HG03571 (cell line): ENCODE results near the gene NOP16.
A peak's percentile ranks its signal among the peaks of the same experiment; 100 is the strongest.

ENCODE experiments used
- ATAC-seq: cut with Tn5 transposase; IDR thresholded peaks from one replicate; pipeline ENCODE4 v1.9.1; 2021; ENCODE audit not compliant: unreplicated experiment

NOP16 gene

GRCh38 chr5:176388444-176389134 is at the start of gene NOP16, which contains the start of gene HIGD2A:
Gene NOP16, minus strand, starts transcription at chr5:176388598. Its CDS starts 59 bp downstream, at chr5:176388539.
Gene HIGD2A, plus strand, starts transcription at chr5:176388751. Its CDS starts 69 bp downstream, at chr5:176388820.
- ATAC-seq: peak; percentile 88

- ATAC-seq: no peak
These were observed 48.3 kb upstream of the NOP16 start for GRCh38 chr5:176436656-176437055.

GRCh38 chr5:176432707-176433106 is 44.3 kb upstream of the NOP16 start:
- ATAC-seq: no peak

- ATAC-seq: no peak
These were observed 41.6 kb upstream of the NOP16 start for GRCh38 chr5:176429972-176430371.

GRCh38 chr5:176427971-176428370 is 39.6 kb upstream of the NOP16 start:
- ATAC-seq: no peak

GRCh38 chr5:176426876-176427275 is 38.5 kb upstream of the NOP16 start:
- no peak for ATAC-seq

- ATAC-seq: no peak
These were observed 37.4 kb upstream of the NOP16 start for GRCh38 chr5:176425791-176426190.

GRCh38 chr5:176425138-176425537 is 36.7 kb upstream of the NOP16 start:
- ATAC-seq: no peak

- no peak for ATAC-seq
These were observed 35.8 kb upstream of the NOP16 start for GRCh38 chr5:176424181-176424580.

- ATAC-seq: no peak
These were observed 32.7 kb upstream of the NOP16 start for GRCh38 chr5:176420972-176421544.

GRCh38 chr5:176420086-176420485 is 31.7 kb upstream of the NOP16 start:
- no peak for ATAC-seq

GRCh38 chr5:176418251-176418650 is 29.9 kb upstream of the NOP16 start:
- ATAC-seq: no peak

GRCh38 chr5:176416965-176417364 is 28.6 kb upstream of the NOP16 start:
- ATAC-seq: no peak

GRCh38 chr5:176415952-176416924 is 27.8 kb upstream of the NOP16 start, which contains the start of gene CLTB:
Gene CLTB, minus strand, starts transcription at chr5:176416539. Its CDS starts 176 bp downstream, at chr5:176416363.
- ATAC-seq: peak; percentile 93

- ATAC-seq: no peak
These were observed 27.0 kb upstream of the NOP16 start for GRCh38 chr5:176415240-176415951.

- no peak for ATAC-seq
These were observed 26.3 kb upstream of the NOP16 start for GRCh38 chr5:176414704-176415103.

- ATAC-seq: no peak
These were observed 25.4 kb upstream of the NOP16 start for GRCh38 chr5:176413709-176414191.

- ATAC-seq: no peak
These were observed 24.8 kb upstream of the NOP16 start for GRCh38 chr5:176413255-176413565.

GRCh38 chr5:176412517-176413254 is 24.3 kb upstream of the NOP16 start:
- no peak for ATAC-seq
